Measurements from ENCODE around the gene TRMU.

TRMU gene

GRCh38 chr22:46351131-46351735 is 15.7 kb downstream of the TRMU start:
- no peak overlapping the region for H3K4me3 ChIP-seq (ENCODE audit: control insufficient read depth, low read depth, low read length)
- DNase-seq (ENCODE audit: low read depth) = no peak
- TF ChIP-seq CTCF (IDR thresholded peaks at IDR 0.05; ENCODE audit: control insufficient read depth, insufficient read depth, low read depth, low read length, missing control alignments) = no peak

- TF ChIP-seq CTCF (IDR thresholded peaks at IDR 0.05; ENCODE audit: control insufficient read depth, insufficient read depth, low read depth, low read length, missing control alignments) = no peak
- no peak for DNase-seq (ENCODE audit: low read depth)
- no peak overlapping the region for H3K4me3 ChIP-seq (ENCODE audit: control insufficient read depth, low read depth, low read length)
Measured at GRCh38 chr22:46351767-46352166, 16.3 kb downstream of the TRMU start.

GRCh38 chr22:46352276-46352675 is 16.8 kb downstream of the TRMU start:
- H3K4me3 ChIP-seq (ENCODE audit: control insufficient read depth, low read depth, low read length) = no peak overlapping the region
- no peak for DNase-seq (ENCODE audit: low read depth)
- TF ChIP-seq CTCF (IDR thresholded peaks at IDR 0.05; ENCODE audit: control insufficient read depth, insufficient read depth, low read depth, low read length, missing control alignments) = no peak

GRCh38 chr22:46352691-46353386 is 17.3 kb downstream of the TRMU start:
- H3K4me3 ChIP-seq (ENCODE audit: control insufficient read depth, low read depth, low read length) = no peak overlapping the region
- no peak for TF ChIP-seq CTCF (IDR thresholded peaks at IDR 0.05; ENCODE audit: control insufficient read depth, insufficient read depth, low read depth, low read length, missing control alignments)
- DNase-seq (ENCODE audit: low read depth) = no peak

GRCh38 chr22:46353483-46354105 is 18.1 kb downstream of the TRMU start:
- H3K4me3 ChIP-seq (ENCODE audit: control insufficient read depth, low read depth, low read length) = no peak overlapping the region
- no peak for DNase-seq (ENCODE audit: low read depth)
- no peak for TF ChIP-seq CTCF (IDR thresholded peaks at IDR 0.05; ENCODE audit: control insufficient read depth, insufficient read depth, low read depth, low read length, missing control alignments)

- H3K4me3 ChIP-seq (ENCODE audit: control insufficient read depth, low read depth, low read length) = no peak overlapping the region
- no peak for DNase-seq (ENCODE audit: low read depth)
- TF ChIP-seq CTCF (IDR thresholded peaks at IDR 0.05; ENCODE audit: control insufficient read depth, insufficient read depth, low read depth, low read length, missing control alignments) = no peak
Measured at GRCh38 chr22:46354176-46354992, 18.9 kb downstream of the TRMU start.
